Endodermal cell (in vitro differentiated cells): Measurements from ENCODE around the gene ADAMTS17. TPM values are rescaled to one million over a fixed set of nuclear protein-coding genes. Genes with fewer than 3 reads are reported as not detected.
A peak's percentile ranks its signal among the peaks of the same experiment; 100 is the strongest.

Source experiments
- DNase-seq: peaks from one replicate; pipeline ENCODE4 v3.0.0-alpha.2; 2017
- H3K27ac ChIP-seq: 2 replicates; pipeline ENCODE4 v1.5.1; 2013; ENCODE audit warnings: mild to moderate bottlenecking, low read depth, low read length, moderate library complexity
- H3K27me3 ChIP-seq: 2 replicates; pipeline ENCODE4 v1.6.1; 2013; ENCODE audit warnings: mild to moderate bottlenecking, low read length, moderate library complexity; ENCODE audit not compliant: insufficient read depth, control insufficient read depth, poor library complexity, severe bottlenecking
- H3K36me3 ChIP-seq: 2 replicates; pipeline ENCODE4 v1.7.0; 2013; ENCODE audit warnings: mild to moderate bottlenecking, low read length, moderate library complexity; ENCODE audit not compliant: control insufficient read depth, insufficient read depth
- H3K4me1 ChIP-seq: one replicate; pipeline ENCODE4 v1.7.0; 2013; ENCODE audit warnings: low read length; ENCODE audit not compliant: control insufficient read depth, insufficient read depth
- H3K4me3 ChIP-seq: 2 replicates; pipeline ENCODE4 v1.5.1; 2013; ENCODE audit warnings: mild to moderate bottlenecking, low read length, moderate library complexity
- H3K9ac ChIP-seq: 2 replicates; pipeline ENCODE4 v1.6.1; 2013; ENCODE audit warnings: mild to moderate bottlenecking, low read length, moderate library complexity; ENCODE audit not compliant: poor library complexity, severe bottlenecking; ENCODE audit errors: extremely low read depth
- H3K9me3 ChIP-seq: 2 replicates; pipeline ENCODE4 v1.6.1; 2013; ENCODE audit warnings: mild to moderate bottlenecking, low read length, moderate library complexity; ENCODE audit not compliant: control insufficient read depth
- H3K27ac Mint-ChIP-seq: 2 replicates; pipeline ENCODE4 v1.8.0; 2020; ENCODE audit warnings: mixed read lengths
- H3K27me3 Mint-ChIP-seq: 2 replicates; pipeline ENCODE4 v1.8.0; 2021; ENCODE audit warnings: mild to moderate bottlenecking, mixed read lengths; ENCODE audit not compliant: insufficient read depth
- H3K36me3 Mint-ChIP-seq: 2 replicates; pipeline ENCODE4 v1.8.0; 2020; ENCODE audit warnings: low read depth, mixed read lengths
- H3K4me1 Mint-ChIP-seq: 2 replicates; pipeline ENCODE4 v1.8.0; 2020; ENCODE audit warnings: mixed read lengths
- H3K4me3 Mint-ChIP-seq: 2 replicates; pipeline ENCODE4 v1.8.0; 2020; ENCODE audit warnings: mild to moderate bottlenecking, moderate library complexity, mixed read lengths
- H3K9me3 Mint-ChIP-seq: 2 replicates; pipeline ENCODE4 v1.8.0; 2020; ENCODE audit warnings: mild to moderate bottlenecking, mixed read lengths
- WGBS, 2 experiments: methylation state at CpG; one replicate each; pipeline versions ENCODE4 v1.1.5 to v1.1.7; 2013; ENCODE audit warnings: missing lambda C conversion rate in 2 of 2, mixed read lengths in 1 of 2; ENCODE audit not compliant: insufficient coverage in 1 of 2, insufficient read length in 1 of 2; 5-methylcytosine and 5-hydroxymethylcytosine counted together
- total RNA-seq, 2 donors: library from RNA; stranded (reverse); fragmentation: NEBNext Ultra II Directional in 1 of 2; extraction: Animal tissue kit (Norgen Biotek cat#: 25700) in 1 of 2; gene quantifications; 2 replicates in 1 of 2; 3 replicates in 1 of 2; pipeline ENCODE4 v1.2.1, GENCODE V29; 2021
- TF ChIP-seq, protein P1 (sequence below): fragments of 200-600 bp; sonication (generic); conservative IDR thresholded peaks from 2 replicates; pipeline ENCODE4 v1.5.0; 2021; ENCODE audit warnings: antibody characterized with exemption, mild to moderate bottlenecking

ADAMTS17 gene
- total RNA-seq, 2 donors from 2014 or later, result 0.82 to 2.3 TPM

DNA sequence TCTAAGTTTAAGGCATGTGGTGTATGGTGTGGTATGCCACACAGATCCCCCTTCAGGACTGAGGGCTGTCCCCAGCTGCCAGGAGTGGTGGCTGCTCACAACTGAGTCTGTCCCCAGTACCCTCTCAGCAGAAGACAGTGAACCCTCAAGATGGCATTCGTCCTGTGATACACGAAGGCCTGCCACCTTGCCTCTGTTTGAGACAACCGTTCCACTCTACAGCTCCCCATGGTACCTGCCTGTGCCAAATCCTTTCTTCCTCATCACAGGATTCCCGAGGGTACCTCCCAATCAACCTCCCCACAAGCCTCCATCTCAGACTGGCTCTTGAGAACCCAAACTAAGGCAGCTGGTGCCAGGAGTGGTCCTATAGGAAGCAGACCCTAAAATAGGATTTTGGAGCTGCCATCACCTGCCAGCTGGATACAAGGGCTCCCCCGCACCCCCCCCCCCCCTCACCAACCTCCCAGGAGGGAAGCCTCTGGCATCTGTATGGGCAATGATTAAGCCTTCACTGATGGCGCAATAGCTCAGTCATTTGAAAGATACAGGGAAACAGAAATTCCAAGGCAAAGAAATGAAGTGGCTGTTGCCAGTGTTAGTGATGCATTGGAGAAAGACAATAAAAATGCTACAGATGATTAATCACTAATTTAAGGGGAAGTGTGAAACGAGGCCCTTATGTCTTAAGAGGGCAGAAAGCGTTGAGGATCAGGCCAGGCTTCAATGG, 378.5 kb downstream of the ADAMTS17 start:
- Histone ChIP-seq H3K9ac (no peak overlapping the region), H3K4me1 (no peaks in the 10 kb centered on the region), H3K4me3 (no peak overlapping the region), H3K36me3 (no peaks in the 10 kb centered on the region), H3K27ac (no peak overlapping the region), H3K9me3 (no peaks in the 10 kb centered on the region), H3K27me3 (no peaks in the 10 kb centered on the region)
- peak; percentile 34 for DNase-seq
- H3K9me3 Mint-ChIP-seq, result peaks cover 6% of the 10 kb centered on the region
- peaks cover 14% of the 10 kb centered on the region for H3K27me3 Mint-ChIP-seq
- 88 to 98% methylated on average over 6 to 8 of the region's 8 CpGs for WGBS, 2 experiments
- no peaks in the 10 kb centered on the region for H3K4me1 Mint-ChIP-seq
- H3K4me3 Mint-ChIP-seq, result no peak overlapping the region
- H3K36me3 Mint-ChIP-seq, result no peaks in the 10 kb centered on the region
- TF ChIP-seq, protein P1, sequence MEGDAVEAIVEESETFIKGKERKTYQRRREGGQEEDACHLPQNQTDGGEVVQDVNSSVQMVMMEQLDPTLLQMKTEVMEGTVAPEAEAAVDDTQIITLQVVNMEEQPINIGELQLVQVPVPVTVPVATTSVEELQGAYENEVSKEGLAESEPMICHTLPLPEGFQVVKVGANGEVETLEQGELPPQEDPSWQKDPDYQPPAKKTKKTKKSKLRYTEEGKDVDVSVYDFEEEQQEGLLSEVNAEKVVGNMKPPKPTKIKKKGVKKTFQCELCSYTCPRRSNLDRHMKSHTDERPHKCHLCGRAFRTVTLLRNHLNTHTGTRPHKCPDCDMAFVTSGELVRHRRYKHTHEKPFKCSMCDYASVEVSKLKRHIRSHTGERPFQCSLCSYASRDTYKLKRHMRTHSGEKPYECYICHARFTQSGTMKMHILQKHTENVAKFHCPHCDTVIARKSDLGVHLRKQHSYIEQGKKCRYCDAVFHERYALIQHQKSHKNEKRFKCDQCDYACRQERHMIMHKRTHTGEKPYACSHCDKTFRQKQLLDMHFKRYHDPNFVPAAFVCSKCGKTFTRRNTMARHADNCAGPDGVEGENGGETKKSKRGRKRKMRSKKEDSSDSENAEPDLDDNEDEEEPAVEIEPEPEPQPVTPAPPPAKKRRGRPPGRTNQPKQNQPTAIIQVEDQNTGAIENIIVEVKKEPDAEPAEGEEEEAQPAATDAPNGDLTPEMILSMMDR, result no peak
- H3K27ac Mint-ChIP-seq, result no peak overlapping the region

DNA sequence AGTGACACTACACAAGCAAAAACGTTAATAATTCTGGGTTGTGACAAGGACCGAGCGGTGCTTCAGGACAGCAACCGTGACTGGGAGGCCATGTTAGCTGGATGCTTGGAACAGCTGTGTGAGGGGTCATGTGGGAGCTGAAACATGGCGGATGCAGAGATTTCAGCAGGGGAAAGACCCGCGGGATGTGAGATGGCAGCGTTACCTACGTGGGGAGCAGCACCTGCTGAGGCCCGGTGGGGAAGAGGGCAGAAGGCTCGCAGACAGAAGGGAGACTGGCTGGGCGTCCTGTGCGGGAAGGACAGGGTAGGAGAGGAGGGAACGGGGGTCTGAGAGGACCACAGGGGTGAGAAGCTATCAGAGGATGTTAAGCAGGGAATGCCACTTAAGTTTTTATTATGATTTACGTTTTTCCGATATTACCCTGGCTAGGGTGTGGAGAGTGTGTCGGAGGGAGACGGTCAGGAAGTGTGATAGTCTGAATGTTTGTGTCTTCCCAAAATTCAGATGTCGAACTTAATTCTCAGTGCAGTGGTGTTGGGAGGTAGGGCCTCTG, 379.7 kb downstream of the ADAMTS17 start:
- H3K4me3 Mint-ChIP-seq, result no peak overlapping the region
- Histone ChIP-seq H3K4me1 (no peaks in the 10 kb centered on the region), H3K36me3 (no peaks in the 10 kb centered on the region), H3K27ac (no peak overlapping the region), H3K9me3 (no peaks in the 10 kb centered on the region), H3K4me3 (no peak overlapping the region), H3K9ac (no peak overlapping the region), H3K27me3 (no peaks in the 10 kb centered on the region)
- H3K4me1 Mint-ChIP-seq, result no peaks in the 10 kb centered on the region
- H3K27ac Mint-ChIP-seq, result no peak overlapping the region
- H3K27me3 Mint-ChIP-seq, result peaks cover 14% of the 10 kb centered on the region
- H3K9me3 Mint-ChIP-seq, result peaks cover 6% of the 10 kb centered on the region
- H3K36me3 Mint-ChIP-seq, result no peaks in the 10 kb centered on the region
- DNase-seq, result peak; percentile 12
- 94 to 97% methylated on average over 17 to 19 of the region's 19 CpGs for WGBS, 2 experiments
- TF ChIP-seq, protein P1, result no peak

DNA sequence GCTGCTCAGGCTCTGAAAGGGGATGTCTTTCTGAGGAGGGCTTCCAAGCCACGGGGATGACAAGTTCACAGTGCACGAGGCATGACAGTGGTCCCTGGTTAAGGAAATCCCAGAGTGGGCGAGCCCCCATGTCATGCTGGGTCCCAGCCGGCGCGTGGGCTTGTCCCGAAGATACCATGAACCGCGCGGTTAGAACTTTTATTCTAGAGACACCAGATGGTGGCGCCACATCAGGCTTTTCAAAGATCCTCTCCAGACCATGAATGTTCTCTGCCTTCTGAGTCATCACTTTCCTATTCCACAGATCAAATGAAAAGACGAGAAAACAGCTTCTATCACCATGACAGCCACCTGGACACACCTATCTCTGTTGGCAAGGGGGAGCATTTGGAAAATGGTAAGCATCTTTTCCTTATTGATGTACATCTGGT, 380.7 kb downstream of the ADAMTS17 start:
- no peaks in the 10 kb centered on the region for H3K9me3 ChIP-seq
- peaks cover 14% of the 10 kb centered on the region for H3K27me3 Mint-ChIP-seq
- no peak overlapping the region for H3K4me3 Mint-ChIP-seq
- no peak overlapping the region for H3K27ac ChIP-seq
- H3K4me1 ChIP-seq, result no peaks in the 10 kb centered on the region
- DNase-seq, result peak; percentile 85
- H3K27ac Mint-ChIP-seq, result no peak overlapping the region
- 56 to 58% methylated on average over 8 to 12 of the region's 12 CpGs for WGBS, 2 experiments
- peaks cover 6% of the 10 kb centered on the region for H3K9me3 Mint-ChIP-seq
- no peaks in the 10 kb centered on the region for H3K36me3 Mint-ChIP-seq
- H3K4me1 Mint-ChIP-seq, result no peaks in the 10 kb centered on the region
- TF ChIP-seq, protein P1, result peak; percentile 78
- no peak overlapping the region for H3K9ac ChIP-seq
- no peak overlapping the region for H3K4me3 ChIP-seq
- H3K27me3 ChIP-seq, result no peaks in the 10 kb centered on the region
- no peaks in the 10 kb centered on the region for H3K36me3 ChIP-seq
